GM23248 (cell line): ENCODE data around the gene CCDC188. TPM values are rescaled to one million over a fixed set of nuclear protein-coding genes. Genes with fewer than 3 reads are reported as not detected.

Experiments
- DNase-seq: peaks from one replicate; pipeline ENCODE4 v3.0.0-alpha.2; 2015
- H2AFZ ChIP-seq: fragments of 200-600 bp; sonication (generic); 2 replicates; pipeline ENCODE4 v1.6.1; 2016; ENCODE audit warnings: antibody characterized with exemption
- H3F3A ChIP-seq: fragments of 200-600 bp; sonication (generic); 2 replicates; pipeline ENCODE4 v1.6.1; 2016; ENCODE audit warnings: mild to moderate bottlenecking, antibody characterized with exemption, mixed run types; ENCODE audit not compliant: insufficient read depth
- H3K27ac ChIP-seq: fragments of 200-600 bp; sonication (generic); 2 replicates; pipeline ENCODE4 v1.5.1; 2016; ENCODE audit warnings: mild to moderate bottlenecking
- H3K27me3 ChIP-seq: fragments of 200-600 bp; sonication (generic); replicated peaks from 2 replicates; pipeline ENCODE4 v1.6.1; 2016; ENCODE audit warnings: mild to moderate bottlenecking; ENCODE audit not compliant: insufficient read depth
- H3K36me3 ChIP-seq: fragments of 200-600 bp; sonication (generic); 2 replicates; pipeline ENCODE4 v1.6.1; 2016; ENCODE audit warnings: low read depth, mild to moderate bottlenecking
- H3K4me1 ChIP-seq: fragments of 200-600 bp; sonication (generic); 2 replicates; pipeline ENCODE4 v1.6.1; 2016; ENCODE audit warnings: mild to moderate bottlenecking; ENCODE audit not compliant: insufficient read depth
- H3K4me2 ChIP-seq: fragments of 200-600 bp; sonication (generic); one replicate; pipeline ENCODE4 v1.6.1; 2016; ENCODE audit warnings: mild to moderate bottlenecking; ENCODE audit not compliant: unreplicated experiment
- H3K4me3 ChIP-seq: fragments of 200-600 bp; sonication (generic); 2 replicates; pipeline ENCODE4 v1.5.1; 2016; ENCODE audit warnings: mild to moderate bottlenecking
- H3K79me2 ChIP-seq: fragments of 200-600 bp; sonication (generic); 2 replicates; pipeline ENCODE4 v1.6.1; 2016; ENCODE audit warnings: mild to moderate bottlenecking; ENCODE audit not compliant: insufficient read depth
- H3K9ac ChIP-seq: fragments of 200-600 bp; sonication (generic); 2 replicates; pipeline ENCODE4 v1.6.1; 2016; ENCODE audit warnings: mild to moderate bottlenecking
- H3K9me2 ChIP-seq: fragments of 200-600 bp; sonication (generic); 2 replicates; pipeline ENCODE4 v1.6.1; 2016; ENCODE audit warnings: mixed run types, mild to moderate bottlenecking, moderate library complexity; ENCODE audit not compliant: insufficient read depth
- H3K9me3 ChIP-seq: fragments of 200-600 bp; sonication (generic); one replicate; pipeline ENCODE4 v1.6.1; 2017; ENCODE audit warnings: low read depth
- H4K20me1 ChIP-seq: fragments of 200-600 bp; sonication (generic); 2 replicates; pipeline ENCODE4 v1.6.0; 2016; ENCODE audit not compliant: insufficient read depth
- EZH2 ChIP-seq: fragments of 200-600 bp; sonication (generic); IDR thresholded peaks from 2 replicates; pipeline ENCODE4 v1.6.1; 2018; ENCODE audit warnings: antibody characterized with exemption, mild to moderate bottlenecking; ENCODE audit not compliant: insufficient read depth, poor library complexity, severe bottlenecking
- EZH2phosphoT487 ChIP-seq: fragments of 200-600 bp; sonication (generic); IDR thresholded peaks from 2 replicates; pipeline ENCODE4 v1.6.1; 2018; ENCODE audit warnings: antibody characterized with exemption, moderate library complexity, mild to moderate bottlenecking, low read depth; ENCODE audit not compliant: insufficient read depth
- WGBS, 2 experiments: methylation state at CpG; one replicate each; pipeline ENCODE4 v1.1.6; 2015 to 2017; ENCODE audit warnings: low lambda C conversion rate in 2 of 2, low coverage in 1 of 2; ENCODE audit errors: missing lambda C conversion rate in 2 of 2; 5-methylcytosine and 5-hydroxymethylcytosine counted together
- in situ Hi-C: fragments of 300-500 bp; cut with MboI; formaldehyde crosslinking; loops from 2 replicates; pipeline ENCODE4 v1.15.0; 2020
- polyA plus RNA-seq: library from polyadenylated mRNA; unstranded; fragments of >200 nt; fragmentation: Nextera tagmentation; extraction: Ambion mirVana; gene quantifications from 2 replicates; pipeline ENCODE4 v1.2.1, GENCODE V29; 2016
- total RNA-seq: library from RNA; depleted of rRNA; stranded (reverse); fragments of >200 nt; shearing (Covaris generic); gene quantifications from 2 replicates; pipeline ENCODE4 v1.2.3, GENCODE V29; 2014

CCDC188 gene
- total and polyA plus RNA-seq, 2 experiments from 2014 or later: 1.2 to 1.8 TPM

- H3K36me3 ChIP-seq: no peaks in the 10 kb centered on the region
- H3K27ac ChIP-seq: no peak overlapping the region
- H3K4me3 ChIP-seq: peak overlapping the region; percentile 59
- no peak overlapping the region for H2AFZ ChIP-seq
- no peaks in the 10 kb centered on the region for H3K9me3 ChIP-seq
- no peaks in the 10 kb centered on the region for H3K4me1 ChIP-seq
- H4K20me1 ChIP-seq: no peaks in the 10 kb centered on the region
- H3K79me2 ChIP-seq: no peaks in the 10 kb centered on the region
- in situ Hi-C loops: loop anchor here (5.0 kb wide), 1 partner anchor 127 kb away; no protein-coding TSS in a partner anchor
- H3K9me2 ChIP-seq: no peaks in the 10 kb centered on the region
- WGBS, 2 experiments: 26% methylated on average over 27 to 29 of the region's 30 CpGs
- peak overlapping the region; percentile 35 for H3K4me2 ChIP-seq
- peak overlapping the region; percentile 57 for H3K9ac ChIP-seq
- TF ChIP-seq EZH2: no peak
- no peak for TF ChIP-seq EZH2phosphoT487
- no peaks in the 10 kb centered on the region for H3F3A ChIP-seq
- peak; percentile 75 for DNase-seq
- no peaks in the 10 kb centered on the region; the same call in 1 of the 2 replicates for H3K27me3 ChIP-seq
Measured at GRCh38 chr22:20155330-20156041, 4.6 kb upstream of the CCDC188 start.

- Histone ChIP-seq H3K27me3 (no peaks in the 10 kb centered on the region), H3K4me2 (peak overlapping the region; percentile 35), H3K79me2 (no peaks in the 10 kb centered on the region), H4K20me1 (no peaks in the 10 kb centered on the region), H3K9ac (peak overlapping the region; percentile 57), H3K9me2 (no peaks in the 10 kb centered on the region), H3F3A (no peaks in the 10 kb centered on the region), H3K27ac (no peak overlapping the region), H3K36me3 (no peaks in the 10 kb centered on the region), H3K4me3 (peak overlapping the region; percentile 59), H3K9me3 (no peaks in the 10 kb centered on the region), H2AFZ (no peak overlapping the region), H3K4me1 (no peaks in the 10 kb centered on the region)
- TF ChIP-seq EZH2: no peak
- TF ChIP-seq EZH2phosphoT487: no peak
- in situ Hi-C loops: loop anchor here (5.0 kb wide), 1 partner anchor 128 kb away; no protein-coding TSS in a partner anchor
- 36 to 48% methylated on average over 7 to 14 of the region's 14 CpGs for WGBS, 2 experiments
- DNase-seq: no peak
Measured at GRCh38 chr22:20154602-20155187, 3.8 kb upstream of the CCDC188 start.

GRCh38 chr22:20153945-20154344 is 3.1 kb upstream of the CCDC188 start:
- H3K9me3 ChIP-seq: no peaks in the 10 kb centered on the region
- no peak overlapping the region for H3K4me2 ChIP-seq
- H3K27me3 ChIP-seq: no peaks in the 10 kb centered on the region
- peak; percentile 47 for DNase-seq
- no peak overlapping the region for H3K27ac ChIP-seq
- H3K4me3 ChIP-seq: no peak overlapping the region
- in situ Hi-C loops: no loop called here
- no peaks in the 10 kb centered on the region for H3K9me2 ChIP-seq
- WGBS, 2 experiments: 36% methylated on average over 16 of the region's 16 CpGs
- no peaks in the 10 kb centered on the region for H3K36me3 ChIP-seq
- H2AFZ ChIP-seq: no peak overlapping the region
- TF ChIP-seq EZH2: no peak
- no peak for TF ChIP-seq EZH2phosphoT487
- no peaks in the 10 kb centered on the region for H4K20me1 ChIP-seq
- no peaks in the 10 kb centered on the region for H3K79me2 ChIP-seq
- no peaks in the 10 kb centered on the region for H3K4me1 ChIP-seq
- H3K9ac ChIP-seq: no peak overlapping the region
- H3F3A ChIP-seq: no peaks in the 10 kb centered on the region

GRCh38 chr22:20152464-20152890 is 1.6 kb upstream of the CCDC188 start:
- no peak overlapping the region for H3K4me3 ChIP-seq
- no peak overlapping the region for H2AFZ ChIP-seq
- no peaks in the 10 kb centered on the region for H3K79me2 ChIP-seq
- TF ChIP-seq EZH2phosphoT487 (no peak), EZH2 (no peak)
- H3K4me1 ChIP-seq: no peaks in the 10 kb centered on the region
- WGBS, 2 experiments: 78 to 80% methylated on average over 12 to 14 of the region's 14 CpGs
- DNase-seq: no peak
- H3K27me3 ChIP-seq: no peaks in the 10 kb centered on the region
- no peak overlapping the region for H3K9ac ChIP-seq
- H3K36me3 ChIP-seq: no peaks in the 10 kb centered on the region
- no peaks in the 10 kb centered on the region for H3K9me2 ChIP-seq
- no peaks in the 10 kb centered on the region for H4K20me1 ChIP-seq
- H3F3A ChIP-seq: no peaks in the 10 kb centered on the region
- no peak overlapping the region for H3K4me2 ChIP-seq
- no peaks in the 10 kb centered on the region for H3K9me3 ChIP-seq
- in situ Hi-C loops: no loop called here
- H3K27ac ChIP-seq: no peak overlapping the region
